ENCODE results near the gene NPTX2. TPM values are rescaled to one million over a fixed set of nuclear protein-coding genes. Genes with fewer than 3 reads are reported as not detected.

NPTX2 gene
- total RNA-seq, 1 donor from 2014 or later, result 2.1 TPM

DNA sequence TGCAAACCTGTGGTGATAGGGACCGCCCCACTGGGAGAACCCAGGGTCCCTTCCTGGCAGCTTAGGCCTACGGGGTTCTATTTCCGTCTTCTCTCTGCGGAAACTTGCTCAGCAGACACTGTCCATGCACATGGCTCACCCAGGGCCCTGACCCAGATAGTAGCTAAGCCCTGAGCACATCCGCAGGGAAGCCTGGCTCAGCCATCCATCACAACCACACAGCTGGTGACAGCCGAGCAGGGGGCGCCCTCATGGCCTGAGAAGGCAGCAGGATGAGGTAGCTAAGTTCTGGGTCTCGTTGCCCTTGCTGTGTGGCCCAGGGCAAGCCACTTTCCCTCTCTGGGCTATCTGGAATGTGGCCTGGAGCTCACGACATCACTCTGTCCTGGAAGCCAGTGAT is 23.3 kb downstream of the NPTX2 start:
- TF ChIP-seq, protein P1, sequence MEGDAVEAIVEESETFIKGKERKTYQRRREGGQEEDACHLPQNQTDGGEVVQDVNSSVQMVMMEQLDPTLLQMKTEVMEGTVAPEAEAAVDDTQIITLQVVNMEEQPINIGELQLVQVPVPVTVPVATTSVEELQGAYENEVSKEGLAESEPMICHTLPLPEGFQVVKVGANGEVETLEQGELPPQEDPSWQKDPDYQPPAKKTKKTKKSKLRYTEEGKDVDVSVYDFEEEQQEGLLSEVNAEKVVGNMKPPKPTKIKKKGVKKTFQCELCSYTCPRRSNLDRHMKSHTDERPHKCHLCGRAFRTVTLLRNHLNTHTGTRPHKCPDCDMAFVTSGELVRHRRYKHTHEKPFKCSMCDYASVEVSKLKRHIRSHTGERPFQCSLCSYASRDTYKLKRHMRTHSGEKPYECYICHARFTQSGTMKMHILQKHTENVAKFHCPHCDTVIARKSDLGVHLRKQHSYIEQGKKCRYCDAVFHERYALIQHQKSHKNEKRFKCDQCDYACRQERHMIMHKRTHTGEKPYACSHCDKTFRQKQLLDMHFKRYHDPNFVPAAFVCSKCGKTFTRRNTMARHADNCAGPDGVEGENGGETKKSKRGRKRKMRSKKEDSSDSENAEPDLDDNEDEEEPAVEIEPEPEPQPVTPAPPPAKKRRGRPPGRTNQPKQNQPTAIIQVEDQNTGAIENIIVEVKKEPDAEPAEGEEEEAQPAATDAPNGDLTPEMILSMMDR (IDR thresholded peaks at IDR 0.05), result no peak
- DNase-seq, result no peak

DNA sequence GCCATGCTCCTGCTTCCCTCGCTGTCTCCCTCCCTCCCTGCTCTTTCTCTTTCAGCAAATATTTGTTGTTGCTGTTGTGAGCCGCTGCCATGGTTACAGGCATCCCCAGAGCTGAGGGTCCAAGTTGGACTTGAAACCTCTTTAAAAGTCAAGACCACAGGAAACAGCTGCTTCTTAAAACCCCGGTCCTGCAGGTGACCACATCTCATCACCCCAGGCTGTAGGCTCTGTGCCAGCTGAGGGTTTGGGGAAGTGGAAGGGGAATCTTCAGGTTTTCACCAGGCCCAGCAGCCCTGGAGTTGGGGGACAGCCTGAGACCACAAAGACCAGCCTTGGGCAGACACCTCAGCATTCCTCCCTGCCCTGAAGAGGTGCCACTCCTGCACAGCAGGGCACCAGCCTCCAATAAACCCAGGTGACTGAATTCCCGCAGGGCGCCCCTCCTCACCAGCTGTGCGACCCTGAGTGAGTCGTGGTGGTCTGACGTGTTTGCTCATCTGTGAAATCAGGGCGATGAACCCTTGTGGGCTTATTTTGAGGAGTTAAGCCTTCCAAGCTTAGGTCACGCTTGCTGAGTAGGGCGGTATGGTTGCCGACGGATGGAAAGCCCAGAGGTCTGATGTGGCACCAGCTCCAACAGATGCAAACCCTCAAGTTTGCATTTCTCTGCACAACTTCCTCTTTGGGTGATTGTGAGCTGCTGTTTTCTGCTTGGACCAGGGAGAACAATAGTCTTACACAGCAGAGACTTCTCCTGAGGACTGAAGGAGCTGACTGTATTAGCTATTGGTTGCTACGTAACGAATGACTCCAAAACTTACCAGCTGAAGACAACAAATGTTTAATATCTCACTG is 24.8 kb downstream of the NPTX2 start:
- Histone ChIP-seq H3K27ac (no peak overlapping the region), H3K27me3 (no peaks in the 10 kb centered on the region), H3K4me3 (no peak overlapping the region), H3K4me1 (no peaks in the 10 kb centered on the region), H3K36me3 (no peaks in the 10 kb centered on the region), H3K9me3 (no peaks in the 10 kb centered on the region)
- ATAC-seq, result no peak
- intact Hi-C loops (cut with DNase I), result no loop called here
- peak; percentile 27 for DNase-seq
- TF ChIP-seq, protein P1 (IDR thresholded peaks at IDR 0.05), result no peak

More for the DNA sequence above, 23.3 kb downstream of the NPTX2 start:
- no peaks in the 10 kb centered on the region for H3K27me3 ChIP-seq
- H3K27ac ChIP-seq, result no peak overlapping the region
- no peak for ATAC-seq
- H3K4me1 ChIP-seq, result no peaks in the 10 kb centered on the region
- intact Hi-C loops (cut with DNase I), result no loop called here
- no peaks in the 10 kb centered on the region for H3K9me3 ChIP-seq
- no peaks in the 10 kb centered on the region for H3K36me3 ChIP-seq
- no peak overlapping the region for H3K4me3 ChIP-seq

DNA sequence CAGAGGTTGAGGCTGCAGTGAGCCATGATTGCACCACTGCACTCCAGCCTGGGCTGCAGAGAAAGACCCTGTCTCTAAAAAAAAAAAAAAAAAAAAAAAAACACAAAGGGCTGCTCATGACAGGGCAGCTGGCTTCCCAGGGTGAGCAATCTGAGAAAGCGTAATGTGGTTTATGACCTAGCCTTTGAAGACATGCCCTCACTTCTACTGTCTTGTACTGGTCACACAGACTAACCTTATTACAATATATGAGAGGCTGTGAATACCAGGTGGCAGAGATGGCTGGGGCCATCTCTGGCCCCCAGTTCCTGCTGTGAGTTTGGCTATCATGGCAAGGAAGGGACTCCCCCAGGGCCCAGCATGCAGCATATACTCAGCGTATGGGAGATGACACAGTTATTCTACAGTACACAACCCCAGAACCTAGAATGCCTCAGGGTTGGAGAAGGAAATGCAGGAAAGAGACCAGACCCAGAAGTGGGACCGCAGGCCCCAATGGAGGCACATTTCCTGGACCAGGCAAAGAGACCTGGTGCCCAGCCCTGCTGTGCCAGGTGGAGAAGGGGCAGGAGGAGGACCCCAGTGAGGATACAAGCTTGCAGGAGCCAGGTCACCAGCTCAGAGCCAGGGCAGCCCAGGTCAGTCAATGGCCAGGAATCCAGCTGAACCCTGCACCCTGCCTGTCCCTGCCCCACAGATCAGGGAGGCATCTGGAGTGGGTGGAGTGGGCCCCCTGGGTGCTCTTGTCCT is 26.3 kb downstream of the NPTX2 start:
- Histone ChIP-seq H3K4me1 (no peaks in the 10 kb centered on the region), H3K36me3 (no peaks in the 10 kb centered on the region), H3K4me3 (no peak overlapping the region), H3K27ac (no peak overlapping the region), H3K27me3 (no peaks in the 10 kb centered on the region), H3K9me3 (no peaks in the 10 kb centered on the region)
- intact Hi-C loops (cut with DNase I), result no loop called here
- ATAC-seq, result no peak
- TF ChIP-seq, protein P1 (IDR thresholded peaks at IDR 0.05), result no peak
- peak; percentile 46 for DNase-seq

DNA sequence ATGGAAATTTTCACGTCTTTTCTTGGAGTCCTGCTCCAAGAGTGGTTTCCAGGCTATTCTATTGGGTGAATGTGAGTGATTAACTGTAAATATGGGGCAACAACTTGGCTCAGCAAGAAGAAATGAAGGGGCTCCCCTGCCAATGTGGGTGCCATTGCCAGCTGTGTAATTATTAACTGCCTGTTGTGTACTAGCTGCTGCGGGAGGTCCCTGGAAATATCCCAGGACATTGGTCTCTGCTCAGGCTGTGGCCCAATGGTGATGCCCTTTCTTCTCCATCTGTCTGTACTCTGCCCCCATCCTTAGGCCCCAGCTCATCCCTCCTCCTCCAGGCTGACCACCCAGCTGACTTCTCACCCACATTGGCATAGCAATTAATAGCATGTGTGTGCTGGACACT is 29.4 kb downstream of the NPTX2 start:
- no peak for ATAC-seq
- intact Hi-C loops (cut with DNase I), result no loop called here
- DNase-seq, result no peak
- Histone ChIP-seq H3K27me3 (no peaks in the 10 kb centered on the region), H3K4me3 (no peak overlapping the region), H3K36me3 (no peaks in the 10 kb centered on the region), H3K27ac (no peak overlapping the region), H3K4me1 (no peaks in the 10 kb centered on the region), H3K9me3 (no peaks in the 10 kb centered on the region)
- TF ChIP-seq, protein P1 (IDR thresholded peaks at IDR 0.05), result no peak

DNA sequence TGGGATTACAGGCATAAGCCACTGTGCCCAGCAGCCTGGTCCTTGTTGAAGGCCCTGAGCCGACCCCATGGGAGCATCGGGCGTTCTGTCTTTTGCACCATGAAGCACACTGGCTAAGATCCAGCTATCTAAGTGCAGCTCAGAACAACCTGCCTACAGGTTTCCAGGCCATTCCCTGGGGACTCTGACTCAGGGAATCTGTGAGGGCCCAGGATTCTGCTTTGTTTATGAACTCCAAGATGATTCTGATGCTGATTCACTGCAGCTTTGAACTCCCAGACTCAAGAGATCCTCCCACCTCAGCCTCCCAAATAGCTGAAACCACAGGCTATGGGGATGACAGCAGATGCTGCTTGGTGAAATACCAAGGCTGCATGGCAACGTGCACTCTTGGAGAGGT is 30.2 kb downstream of the NPTX2 start:
- intact Hi-C loops (cut with DNase I), result no loop called here

More for the DNA sequence above, 30.2 kb downstream of the NPTX2 start:
- DNase-seq (peak; percentile 20), ATAC-seq (no peak)
- Histone ChIP-seq H3K27me3 (no peaks in the 10 kb centered on the region), H3K4me1 (no peaks in the 10 kb centered on the region), H3K27ac (no peak overlapping the region), H3K36me3 (no peaks in the 10 kb centered on the region), H3K4me3 (no peak overlapping the region), H3K9me3 (no peaks in the 10 kb centered on the region)
- TF ChIP-seq, protein P1 (IDR thresholded peaks at IDR 0.05), result no peak

All from upper lobe of right lung (tissue), 1 donor.